HG02623 (cell line): ENCODE data around the gene USP49.

Source experiments
- ATAC-seq: cut with Tn5 transposase; IDR thresholded peaks from one replicate; pipeline ENCODE4 v1.9.1; 2021; ENCODE audit warnings: moderate library complexity; ENCODE audit not compliant: unreplicated experiment

Gene USP49

GRCh38 chr6:41759905-41760579, 135.1 kb downstream of the USP49 start:
- no peak for ATAC-seq

- ATAC-seq: no peak
Observed at GRCh38 chr6:41759106-41759904, 135.9 kb downstream of the USP49 start.

GRCh38 chr6:41758641-41759035, 136.5 kb downstream of the USP49 start:
- ATAC-seq: no peak

GRCh38 chr6:41757931-41758640, 137.1 kb downstream of the USP49 start:
- ATAC-seq: no peak

- ATAC-seq: no peak
Observed at GRCh38 chr6:41757271-41757670, 137.9 kb downstream of the USP49 start.

GRCh38 chr6:41756354-41756753, 138.8 kb downstream of the USP49 start:
- no peak for ATAC-seq

- no peak for ATAC-seq
Observed at GRCh38 chr6:41755895-41756294, 139.3 kb downstream of the USP49 start.

GRCh38 chr6:41750374-41750773, 144.8 kb downstream of the USP49 start:
- no peak for ATAC-seq

GRCh38 chr6:41748542-41748941, 146.6 kb downstream of the USP49 start:
- ATAC-seq: no peak

- no peak for ATAC-seq
Observed at GRCh38 chr6:41748102-41748477, 147.1 kb downstream of the USP49 start.

GRCh38 chr6:41747256-41748101, 147.7 kb downstream of the USP49 start, which contains the start of gene PGC:
Gene PGC, minus strand, starts transcription at chr6:41747397. Its CDS starts 63 bp downstream, at chr6:41747334.
- ATAC-seq: no peak

- no peak for ATAC-seq
Observed at GRCh38 chr6:41746107-41746506, 149.1 kb downstream of the USP49 start.

GRCh38 chr6:41744236-41744787, 150.9 kb downstream of the USP49 start:
- no peak for ATAC-seq

GRCh38 chr6:41743406-41744235, 151.6 kb downstream of the USP49 start:
- ATAC-seq: no peak

- ATAC-seq: no peak
Observed at GRCh38 chr6:41741625-41742490, 153.3 kb downstream of the USP49 start.

- ATAC-seq: no peak
Observed at GRCh38 chr6:41740366-41741162, 154.6 kb downstream of the USP49 start.
